Central memory CD8-positive, alpha-beta T cell (primary cell): ENCODE results near the gene BMP2K.
A peak's percentile ranks its signal among the peaks of the same experiment; 100 is the strongest.
"Not testable (repeated sequence)": the region's sequence is repeated elsewhere in the genome, so short reads cannot be mapped to it uniquely, and the experiment has no call there.

Experiments used
- ATAC-seq: fragments of 150-1000 bp; cut with Tn5 transposase; replicated peaks from 2 replicates; pipeline ENCODE4 v1.10.0; 2022; ENCODE audit warnings: mild to moderate bottlenecking, moderate FRiP score, moderate number of reproducible peaks; ENCODE audit not compliant: poor library complexity, severe bottlenecking; ENCODE audit errors: extremely low read depth
- DNase-seq, 2 donors: peaks; one replicate each; pipeline ENCODE4 v3.0.0; 2021; ENCODE audit warnings: low spot score in 2 of 2
- H3K27ac Mint-ChIP-seq: one replicate; pipeline ENCODE4 v1.8.0; 2022; ENCODE audit warnings: low read depth, mild to moderate bottlenecking, moderate library complexity, mixed read lengths
- H3K27me3 Mint-ChIP-seq: one replicate; pipeline ENCODE4 v1.8.0; 2022; ENCODE audit warnings: mixed read lengths
- H3K36me3 Mint-ChIP-seq: one replicate; pipeline ENCODE4 v1.8.0; 2022; ENCODE audit warnings: mild to moderate bottlenecking, moderate library complexity, mixed read lengths; ENCODE audit not compliant: insufficient read depth
- H3K4me1 Mint-ChIP-seq: one replicate; pipeline ENCODE4 v1.8.0; 2022; ENCODE audit warnings: mixed read lengths
- H3K4me3 Mint-ChIP-seq: one replicate; pipeline ENCODE4 v1.8.0; 2022; ENCODE audit warnings: mild to moderate bottlenecking, moderate library complexity, mixed read lengths
- H3K9me3 Mint-ChIP-seq: one replicate; pipeline ENCODE4 v1.8.0; 2022; ENCODE audit warnings: mixed read lengths

Gene BMP2K

GRCh38 chr4:78863991-78864390 is 87.8 kb downstream of the BMP2K start:
- ATAC-seq = no peak
- Mint-ChIP-seq H3K4me1 (peaks cover 6% of the 10 kb centered on the region), H3K36me3 (peaks cover 4% of the 10 kb centered on the region), H3K27me3 (no peaks in the 10 kb centered on the region), H3K9me3 (no peaks in the 10 kb centered on the region), H3K4me3 (no peak overlapping the region), H3K27ac (no peak overlapping the region)
- no peak for DNase-seq

GRCh38 chr4:78864405-78865024 is 88.4 kb downstream of the BMP2K start:
- DNase-seq (peak in 1 of 2 donors; percentile 15), ATAC-seq (no peak)
- Mint-ChIP-seq H3K4me1 (peaks cover 6% of the 10 kb centered on the region), H3K36me3 (peaks cover 4% of the 10 kb centered on the region), H3K9me3 (no peaks in the 10 kb centered on the region), H3K27me3 (no peaks in the 10 kb centered on the region), H3K27ac (no peak overlapping the region), H3K4me3 (no peak overlapping the region)

- peaks cover 6% of the 10 kb centered on the region for H3K4me1 Mint-ChIP-seq
- peaks cover 7% of the 10 kb centered on the region for H3K36me3 Mint-ChIP-seq
- DNase-seq (no peak), ATAC-seq (no peak)
- H3K9me3 Mint-ChIP-seq = no peaks in the 10 kb centered on the region
- no peak overlapping the region for H3K27ac Mint-ChIP-seq
- H3K4me3 Mint-ChIP-seq = no peak overlapping the region
- H3K27me3 Mint-ChIP-seq = no peaks in the 10 kb centered on the region
These were observed 89.3 kb downstream of the BMP2K start for GRCh38 chr4:78865451-78865850.

- H3K36me3 Mint-ChIP-seq = peaks cover 10% of the 10 kb centered on the region
- not testable (repeated sequence) for H3K4me3 Mint-ChIP-seq, H3K27ac Mint-ChIP-seq, H3K4me1 Mint-ChIP-seq, H3K27me3 Mint-ChIP-seq, DNase-seq, ATAC-seq, H3K9me3 Mint-ChIP-seq
These were observed 92.6 kb downstream of the BMP2K start for GRCh38 chr4:78868712-78869111.

GRCh38 chr4:78870056-78870455 is 93.9 kb downstream of the BMP2K start:
- Mint-ChIP-seq H3K4me3 (no peak overlapping the region), H3K36me3 (peaks cover 12% of the 10 kb centered on the region), H3K27ac (no peak overlapping the region), H3K4me1 (no peaks in the 10 kb centered on the region), H3K9me3 (no peaks in the 10 kb centered on the region), H3K27me3 (no peaks in the 10 kb centered on the region)
- ATAC-seq (no peak), DNase-seq (no peak)

DNA sequence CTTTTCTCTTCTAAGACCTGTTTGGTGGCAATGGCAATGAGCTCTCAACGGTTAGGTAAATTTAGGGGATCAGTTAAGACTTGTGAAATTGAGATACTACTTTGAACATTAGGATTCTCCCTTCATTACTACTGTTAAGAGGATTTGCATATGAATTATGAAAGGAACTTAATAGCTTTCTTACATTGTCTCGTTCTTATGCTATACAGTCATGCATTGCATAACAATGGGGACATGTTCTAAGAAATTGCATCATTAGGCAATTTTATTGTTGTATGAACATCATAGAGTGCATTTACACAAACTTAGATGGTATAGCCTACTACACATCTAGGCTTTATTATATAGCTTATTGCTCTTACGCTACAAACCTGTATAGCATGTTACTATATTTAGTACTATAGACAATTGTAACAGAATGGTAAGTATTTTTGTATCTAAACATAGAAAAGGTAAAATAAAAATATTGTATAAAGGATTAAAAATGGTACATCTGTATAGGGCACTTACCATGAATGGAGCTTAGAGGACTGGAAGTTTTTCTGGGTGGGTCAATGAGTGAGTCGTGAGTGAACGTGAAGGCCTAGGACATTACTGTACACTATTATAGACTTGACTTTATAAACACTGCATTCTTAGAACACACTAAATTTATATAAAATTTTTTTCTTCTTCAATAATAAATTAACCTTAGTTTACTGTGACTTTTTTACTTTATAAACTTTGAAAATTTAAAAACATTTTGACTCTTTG is 100.6 kb downstream of the BMP2K start:
- Mint-ChIP-seq H3K9me3 (no peaks in the 10 kb centered on the region), H3K27me3 (no peaks in the 10 kb centered on the region), H3K4me3 (no peak overlapping the region), H3K4me1 (no peaks in the 10 kb centered on the region), H3K36me3 (peaks cover 8% of the 10 kb centered on the region), H3K27ac (no peak overlapping the region)
- no peak for ATAC-seq
- DNase-seq = no peak

DNA sequence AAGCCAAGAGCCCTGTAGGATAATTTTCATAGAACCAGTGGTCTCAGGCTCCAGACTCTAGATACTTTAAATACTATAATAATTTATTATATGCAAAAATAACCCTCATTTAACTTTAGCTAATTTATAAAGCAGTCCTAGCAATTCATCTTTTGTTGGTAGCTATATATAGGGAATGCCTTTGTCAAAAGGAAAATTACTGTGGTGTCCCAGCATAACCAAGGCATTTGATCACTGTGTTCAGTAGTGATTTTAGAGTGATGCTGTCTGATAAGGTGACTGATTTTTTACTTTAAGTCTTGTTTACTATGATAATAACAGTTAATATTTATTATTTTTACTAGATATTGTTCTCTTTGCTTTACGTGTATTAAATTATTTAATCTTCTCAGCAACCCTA is 101.9 kb downstream of the BMP2K start:
- Mint-ChIP-seq H3K4me3 (no peak overlapping the region), H3K4me1 (no peaks in the 10 kb centered on the region), H3K36me3 (peaks cover 5% of the 10 kb centered on the region), H3K27ac (no peak overlapping the region), H3K9me3 (no peaks in the 10 kb centered on the region), H3K27me3 (no peaks in the 10 kb centered on the region)
- DNase-seq (no peak), ATAC-seq (no peak)

DNA sequence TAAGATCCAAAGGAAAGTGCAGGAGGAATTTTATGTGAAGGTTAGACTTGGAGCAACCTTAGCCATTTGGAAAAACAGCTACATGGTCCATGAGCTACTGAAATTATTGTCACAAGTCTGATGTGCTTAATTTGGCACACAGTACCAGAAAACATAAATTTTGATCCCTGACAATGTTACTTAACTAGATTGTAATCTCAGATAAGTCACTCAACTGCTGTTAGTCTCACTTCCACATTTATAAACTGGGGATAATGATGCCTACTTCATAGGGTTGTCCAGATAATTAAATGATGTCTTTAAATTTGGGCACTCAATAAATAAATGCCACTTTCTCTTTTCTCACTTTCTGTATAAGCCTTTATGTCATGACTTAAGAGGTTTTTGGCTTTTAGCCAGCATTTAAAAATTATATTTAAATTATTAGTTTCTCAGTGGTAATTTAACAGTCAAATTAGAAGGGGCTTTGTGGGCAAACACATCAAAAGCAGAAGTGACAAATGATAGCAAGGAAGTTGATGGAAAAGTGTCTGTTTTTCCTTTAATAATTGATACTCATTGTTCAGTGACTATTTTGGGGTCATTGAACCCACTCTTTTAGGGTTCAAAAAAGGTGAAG is 104.8 kb downstream of the BMP2K start:
- H3K4me3 Mint-ChIP-seq = no peak overlapping the region
- peaks cover 1% of the 10 kb centered on the region for H3K36me3 Mint-ChIP-seq
- H3K27ac Mint-ChIP-seq = no peak overlapping the region
- H3K27me3 Mint-ChIP-seq = no peaks in the 10 kb centered on the region
- DNase-seq = no peak
- H3K4me1 Mint-ChIP-seq = no peaks in the 10 kb centered on the region
- no peaks in the 10 kb centered on the region for H3K9me3 Mint-ChIP-seq
- no peak for ATAC-seq

DNA sequence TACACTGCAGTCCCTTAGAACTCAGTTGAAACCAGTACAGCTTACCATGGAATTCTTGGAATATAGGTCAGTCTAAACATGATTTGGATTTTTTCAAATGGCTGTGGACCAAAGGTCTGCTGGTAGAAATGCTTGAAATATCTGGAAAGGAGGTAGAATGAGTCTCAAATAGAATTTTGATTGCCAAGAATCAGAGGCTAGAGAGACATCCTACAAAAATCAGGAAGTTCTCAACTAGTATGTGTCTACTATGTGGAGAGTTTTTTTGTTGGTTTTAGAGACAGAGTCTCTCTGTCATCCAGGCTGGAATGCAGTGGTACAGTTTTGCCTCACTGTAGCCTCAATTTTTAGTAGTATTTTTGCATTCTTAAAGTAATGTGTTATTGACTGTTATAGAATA is 109.4 kb downstream of the BMP2K start:
- Mint-ChIP-seq H3K4me3 (no peak overlapping the region), H3K4me1 (peaks cover 5% of the 10 kb centered on the region), H3K9me3 (no peaks in the 10 kb centered on the region), H3K36me3 (peaks cover 7% of the 10 kb centered on the region), H3K27me3 (no peaks in the 10 kb centered on the region), H3K27ac (no peak overlapping the region)
- ATAC-seq (no peak), DNase-seq (no peak)

DNA sequence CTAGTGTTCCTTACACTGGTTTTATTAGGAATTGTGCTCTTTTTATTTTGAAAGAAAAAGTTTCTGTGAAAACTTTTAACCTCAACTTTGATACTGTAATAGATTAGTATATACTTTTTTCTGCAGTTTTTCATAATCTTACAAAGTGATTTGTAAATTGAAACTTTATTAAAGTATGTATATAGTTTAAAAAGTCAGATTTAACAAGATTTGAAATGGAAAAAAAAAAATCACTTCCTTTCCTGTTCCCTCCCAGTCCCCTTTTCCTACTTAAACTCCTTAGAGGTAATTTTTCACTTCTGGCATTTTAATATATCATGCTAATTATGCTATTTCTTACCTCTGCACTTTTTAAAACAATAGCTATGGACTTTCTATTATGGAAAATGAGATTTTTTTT is 113.8 kb downstream of the BMP2K start:
- H3K4me3 Mint-ChIP-seq = no peak overlapping the region
- peaks cover 11% of the 10 kb centered on the region for H3K36me3 Mint-ChIP-seq
- no peaks in the 10 kb centered on the region for H3K9me3 Mint-ChIP-seq
- H3K27me3 Mint-ChIP-seq = no peaks in the 10 kb centered on the region
- H3K4me1 Mint-ChIP-seq = peaks cover 6% of the 10 kb centered on the region
- ATAC-seq = no peak
- no peak overlapping the region for H3K27ac Mint-ChIP-seq
- DNase-seq = no peak

- Mint-ChIP-seq H3K4me3 (no peak overlapping the region), H3K4me1 (no peaks in the 10 kb centered on the region), H3K36me3 (no peaks in the 10 kb centered on the region), H3K27ac (no peak overlapping the region), H3K27me3 (no peaks in the 10 kb centered on the region), H3K9me3 (no peaks in the 10 kb centered on the region)
- DNase-seq (no peak), ATAC-seq (no peak)
These were observed 123.2 kb downstream of the BMP2K start for GRCh38 chr4:78899302-78899701.

- Mint-ChIP-seq H3K4me3 (no peak overlapping the region), H3K4me1 (no peaks in the 10 kb centered on the region), H3K36me3 (no peaks in the 10 kb centered on the region), H3K27ac (no peak overlapping the region), H3K27me3 (no peaks in the 10 kb centered on the region), H3K9me3 (no peaks in the 10 kb centered on the region)
- ATAC-seq (no peak), DNase-seq (no peak)
These were observed 125.7 kb downstream of the BMP2K start for GRCh38 chr4:78901882-78902281.

GRCh38 chr4:78902298-78902697 is 126.1 kb downstream of the BMP2K start:
- ATAC-seq (no peak), DNase-seq (no peak)
- Mint-ChIP-seq H3K36me3 (no peaks in the 10 kb centered on the region), H3K27me3 (no peaks in the 10 kb centered on the region), H3K4me3 (no peak overlapping the region), H3K4me1 (no peaks in the 10 kb centered on the region), H3K27ac (no peak overlapping the region), H3K9me3 (no peaks in the 10 kb centered on the region)
